Measurements from ENCODE around the gene KCNJ11.
"Not testable (repeated sequence)": the region's sequence is repeated elsewhere in the genome, so short reads cannot be mapped to it uniquely, and the experiment has no call there.

Gene KCNJ11

GRCh38 chr11:17388609-17389210 is at the start of gene KCNJ11:
Gene KCNJ11, minus strand, starts transcription at chr11:17388659. Its CDS starts 568 bp downstream, at chr11:17388091.
- DNase-seq = no peak

- DNase-seq = no peak
Measured at GRCh38 chr11:17437366-17437765, 48.9 kb upstream of the KCNJ11 start.

GRCh38 chr11:17434108-17434507 is 45.6 kb upstream of the KCNJ11 start:
- no peak for DNase-seq

GRCh38 chr11:17432002-17432401 is 43.5 kb upstream of the KCNJ11 start:
- DNase-seq = no peak

- DNase-seq = no peak
Measured at GRCh38 chr11:17431139-17431538, 42.7 kb upstream of the KCNJ11 start.

GRCh38 chr11:17430616-17431015 is 42.2 kb upstream of the KCNJ11 start:
- no peak for DNase-seq

GRCh38 chr11:17428925-17429324 is 40.5 kb upstream of the KCNJ11 start:
- no peak for DNase-seq

GRCh38 chr11:17428261-17428660 is 39.8 kb upstream of the KCNJ11 start:
- DNase-seq = no peak

- DNase-seq = not testable (repeated sequence)
Measured at GRCh38 chr11:17426233-17426632, 37.8 kb upstream of the KCNJ11 start.

- no peak for DNase-seq
Measured at GRCh38 chr11:17423533-17424310, 35.3 kb upstream of the KCNJ11 start.

- no peak for DNase-seq
Measured at GRCh38 chr11:17421781-17422180, 33.3 kb upstream of the KCNJ11 start.

GRCh38 chr11:17418444-17419081 is 30.1 kb upstream of the KCNJ11 start:
- DNase-seq = no peak

GRCh38 chr11:17416492-17416891 is 28.0 kb upstream of the KCNJ11 start:
- no peak for DNase-seq

GRCh38 chr11:17415523-17416104 is 27.2 kb upstream of the KCNJ11 start:
- DNase-seq = no peak

- DNase-seq = no peak
Measured at GRCh38 chr11:17414992-17415391, 26.5 kb upstream of the KCNJ11 start.

GRCh38 chr11:17414317-17414737 is 25.9 kb upstream of the KCNJ11 start:
- no peak for DNase-seq

GRCh38 chr11:17413414-17414316 is 25.2 kb upstream of the KCNJ11 start:
- no peak for DNase-seq

GRCh38 chr11:17412488-17413180 is 24.2 kb upstream of the KCNJ11 start:
- no peak for DNase-seq

- DNase-seq = no peak
Measured at GRCh38 chr11:17411418-17411817, 23.0 kb upstream of the KCNJ11 start.

- no peak for DNase-seq
Measured at GRCh38 chr11:17410606-17411379, 22.3 kb upstream of the KCNJ11 start.

GRCh38 chr11:17408641-17409040 is 20.2 kb upstream of the KCNJ11 start:
- DNase-seq = no peak

Data from CD4-positive, alpha-beta T cell treated with Interferon gamma for 1 hour (primary cell).